ENCODE results near the gene SLC34A1.

DNA sequence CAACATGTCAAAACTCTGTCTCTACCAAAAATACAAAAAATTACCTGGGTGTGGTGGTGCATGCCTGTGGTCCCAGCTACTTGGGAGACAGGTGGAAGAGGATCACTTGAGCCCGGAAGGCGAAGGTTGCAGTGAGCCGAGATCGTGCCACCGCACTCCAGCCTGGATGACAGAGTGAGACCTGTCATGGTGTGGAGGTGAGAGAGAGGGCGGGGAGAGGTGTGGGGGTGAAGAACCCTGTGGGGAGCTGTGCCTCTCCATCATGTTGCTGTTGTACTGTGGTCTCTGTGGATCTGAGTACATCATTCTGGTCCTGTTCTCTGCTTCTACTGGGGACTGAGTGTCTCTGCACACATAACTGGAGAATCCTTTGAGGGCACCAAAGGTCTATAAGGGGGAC, 11.3 kb upstream of the SLC34A1 start:
- TF ChIP-seq, protein P1, sequence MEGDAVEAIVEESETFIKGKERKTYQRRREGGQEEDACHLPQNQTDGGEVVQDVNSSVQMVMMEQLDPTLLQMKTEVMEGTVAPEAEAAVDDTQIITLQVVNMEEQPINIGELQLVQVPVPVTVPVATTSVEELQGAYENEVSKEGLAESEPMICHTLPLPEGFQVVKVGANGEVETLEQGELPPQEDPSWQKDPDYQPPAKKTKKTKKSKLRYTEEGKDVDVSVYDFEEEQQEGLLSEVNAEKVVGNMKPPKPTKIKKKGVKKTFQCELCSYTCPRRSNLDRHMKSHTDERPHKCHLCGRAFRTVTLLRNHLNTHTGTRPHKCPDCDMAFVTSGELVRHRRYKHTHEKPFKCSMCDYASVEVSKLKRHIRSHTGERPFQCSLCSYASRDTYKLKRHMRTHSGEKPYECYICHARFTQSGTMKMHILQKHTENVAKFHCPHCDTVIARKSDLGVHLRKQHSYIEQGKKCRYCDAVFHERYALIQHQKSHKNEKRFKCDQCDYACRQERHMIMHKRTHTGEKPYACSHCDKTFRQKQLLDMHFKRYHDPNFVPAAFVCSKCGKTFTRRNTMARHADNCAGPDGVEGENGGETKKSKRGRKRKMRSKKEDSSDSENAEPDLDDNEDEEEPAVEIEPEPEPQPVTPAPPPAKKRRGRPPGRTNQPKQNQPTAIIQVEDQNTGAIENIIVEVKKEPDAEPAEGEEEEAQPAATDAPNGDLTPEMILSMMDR (IDR thresholded peaks at IDR 0.05; ENCODE audit: low read length): no peak
- TF ChIP-seq EZH2 (optimal IDR thresholded peaks at IDR 0.05; ENCODE audit: low read depth, low read length): no peak
- no peak for TF ChIP-seq EZH2phosphoT487 (IDR thresholded peaks at IDR 0.05; ENCODE audit: low read length)

Data from MM.1S (cell line).